ENCODE results near the gene PIP5K1B. TPM values are rescaled to one million over a fixed set of nuclear protein-coding genes. Genes with fewer than 3 reads are reported as not detected.

Gene PIP5K1B
- total and polyA plus RNA-seq, 2 of the 13 experiments (the other 11 are each of a cell fraction or from before 2014, with no cell fraction given) = 15.8 to 17.5 TPM

DNA sequence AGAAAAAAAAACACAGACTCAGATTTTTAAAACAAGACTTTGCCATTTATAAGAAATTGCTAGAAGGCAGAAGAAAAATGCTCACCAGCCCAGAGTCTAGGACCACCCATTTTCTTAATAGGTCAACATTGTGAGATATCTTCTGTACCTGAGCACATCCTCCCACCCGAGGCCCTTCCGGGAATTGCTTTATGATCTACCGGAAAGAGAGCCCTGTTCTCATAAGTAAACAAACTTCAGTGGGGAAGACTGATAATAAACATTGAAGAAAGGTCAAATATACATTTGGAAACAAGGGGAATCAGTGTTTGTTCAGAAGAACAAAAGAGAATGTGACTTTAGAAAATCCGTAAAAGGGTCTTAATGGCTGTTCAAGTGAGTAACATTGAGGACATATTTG lies 264.5 kb downstream of the PIP5K1B start (continued):
- TF ChIP-seq, protein P1, sequence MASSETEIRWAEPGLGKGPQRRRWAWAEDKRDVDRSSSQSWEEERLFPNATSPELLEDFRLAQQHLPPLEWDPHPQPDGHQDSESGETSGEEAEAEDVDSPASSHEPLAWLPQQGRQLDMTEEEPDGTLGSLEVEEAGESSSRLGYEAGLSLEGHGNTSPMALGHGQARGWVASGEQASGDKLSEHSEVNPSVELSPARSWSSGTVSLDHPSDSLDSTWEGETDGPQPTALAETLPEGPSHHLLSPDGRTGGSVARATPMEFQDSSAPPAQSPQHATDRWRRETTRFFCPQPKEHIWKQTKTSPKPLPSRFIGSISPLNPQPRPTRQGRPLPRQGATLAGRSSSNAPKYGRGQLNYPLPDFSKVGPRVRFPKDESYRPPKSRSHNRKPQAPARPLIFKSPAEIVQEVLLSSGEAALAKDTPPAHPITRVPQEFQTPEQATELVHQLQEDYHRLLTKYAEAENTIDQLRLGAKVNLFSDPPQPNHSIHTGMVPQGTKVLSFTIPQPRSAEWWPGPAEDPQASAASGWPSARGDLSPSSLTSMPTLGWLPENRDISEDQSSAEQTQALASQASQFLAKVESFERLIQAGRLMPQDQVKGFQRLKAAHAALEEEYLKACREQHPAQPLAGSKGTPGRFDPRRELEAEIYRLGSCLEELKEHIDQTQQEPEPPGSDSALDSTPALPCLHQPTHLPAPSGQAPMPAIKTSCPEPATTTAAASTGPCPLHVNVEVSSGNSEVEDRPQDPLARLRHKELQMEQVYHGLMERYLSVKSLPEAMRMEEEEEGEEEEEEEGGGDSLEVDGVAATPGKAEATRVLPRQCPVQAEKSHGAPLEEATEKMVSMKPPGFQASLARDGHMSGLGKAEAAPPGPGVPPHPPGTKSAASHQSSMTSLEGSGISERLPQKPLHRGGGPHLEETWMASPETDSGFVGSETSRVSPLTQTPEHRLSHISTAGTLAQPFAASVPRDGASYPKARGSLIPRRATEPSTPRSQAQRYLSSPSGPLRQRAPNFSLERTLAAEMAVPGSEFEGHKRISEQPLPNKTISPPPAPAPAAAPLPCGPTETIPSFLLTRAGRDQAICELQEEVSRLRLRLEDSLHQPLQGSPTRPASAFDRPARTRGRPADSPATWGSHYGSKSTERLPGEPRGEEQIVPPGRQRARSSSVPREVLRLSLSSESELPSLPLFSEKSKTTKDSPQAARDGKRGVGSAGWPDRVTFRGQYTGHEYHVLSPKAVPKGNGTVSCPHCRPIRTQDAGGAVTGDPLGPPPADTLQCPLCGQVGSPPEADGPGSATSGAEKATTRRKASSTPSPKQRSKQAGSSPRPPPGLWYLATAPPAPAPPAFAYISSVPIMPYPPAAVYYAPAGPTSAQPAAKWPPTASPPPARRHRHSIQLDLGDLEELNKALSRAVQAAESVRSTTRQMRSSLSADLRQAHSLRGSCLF (CRISPR knock-in tag; IDR thresholded peaks at IDR 0.05; ENCODE audit: borderline replicate concordance) = no peak
- TF ChIP-seq USF2 (IDR thresholded peaks at IDR 0.05; ENCODE audit: low read depth, low read length) = no peak
- no peak for TF ChIP-seq USF2 (CRISPR knock-in tag; IDR thresholded peaks at IDR 0.05; ENCODE audit: borderline replicate concordance)
- no peak for TF ChIP-seq CHD2 (IDR thresholded peaks at IDR 0.05; ENCODE audit: low read depth, low read length)
- TF ChIP-seq, protein P2, sequence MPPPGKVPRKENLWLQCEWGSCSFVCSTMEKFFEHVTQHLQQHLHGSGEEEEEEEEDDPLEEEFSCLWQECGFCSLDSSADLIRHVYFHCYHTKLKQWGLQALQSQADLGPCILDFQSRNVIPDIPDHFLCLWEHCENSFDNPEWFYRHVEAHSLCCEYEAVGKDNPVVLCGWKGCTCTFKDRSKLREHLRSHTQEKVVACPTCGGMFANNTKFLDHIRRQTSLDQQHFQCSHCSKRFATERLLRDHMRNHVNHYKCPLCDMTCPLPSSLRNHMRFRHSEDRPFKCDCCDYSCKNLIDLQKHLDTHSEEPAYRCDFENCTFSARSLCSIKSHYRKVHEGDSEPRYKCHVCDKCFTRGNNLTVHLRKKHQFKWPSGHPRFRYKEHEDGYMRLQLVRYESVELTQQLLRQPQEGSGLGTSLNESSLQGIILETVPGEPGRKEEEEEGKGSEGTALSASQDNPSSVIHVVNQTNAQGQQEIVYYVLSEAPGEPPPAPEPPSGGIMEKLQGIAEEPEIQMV (CRISPR knock-in tag; IDR thresholded peaks at IDR 0.05; ENCODE audit: low read depth) = no peak
- TF ChIP-seq ZXDC (CRISPR knock-in tag; IDR thresholded peaks at IDR 0.05) = no peak
- no peak for TF ChIP-seq JARID2 (CRISPR knock-in tag; IDR thresholded peaks at IDR 0.05; ENCODE audit: insufficient replicate concordance)
- no peak for TF ChIP-seq ZNF292 (CRISPR knock-in tag; IDR thresholded peaks at IDR 0.05; ENCODE audit: borderline replicate concordance, low read depth)
- peak; percentile 92 for TF ChIP-seq RARA (CRISPR knock-in tag; IDR thresholded peaks at IDR 0.05)
- TF ChIP-seq, protein P3, sequence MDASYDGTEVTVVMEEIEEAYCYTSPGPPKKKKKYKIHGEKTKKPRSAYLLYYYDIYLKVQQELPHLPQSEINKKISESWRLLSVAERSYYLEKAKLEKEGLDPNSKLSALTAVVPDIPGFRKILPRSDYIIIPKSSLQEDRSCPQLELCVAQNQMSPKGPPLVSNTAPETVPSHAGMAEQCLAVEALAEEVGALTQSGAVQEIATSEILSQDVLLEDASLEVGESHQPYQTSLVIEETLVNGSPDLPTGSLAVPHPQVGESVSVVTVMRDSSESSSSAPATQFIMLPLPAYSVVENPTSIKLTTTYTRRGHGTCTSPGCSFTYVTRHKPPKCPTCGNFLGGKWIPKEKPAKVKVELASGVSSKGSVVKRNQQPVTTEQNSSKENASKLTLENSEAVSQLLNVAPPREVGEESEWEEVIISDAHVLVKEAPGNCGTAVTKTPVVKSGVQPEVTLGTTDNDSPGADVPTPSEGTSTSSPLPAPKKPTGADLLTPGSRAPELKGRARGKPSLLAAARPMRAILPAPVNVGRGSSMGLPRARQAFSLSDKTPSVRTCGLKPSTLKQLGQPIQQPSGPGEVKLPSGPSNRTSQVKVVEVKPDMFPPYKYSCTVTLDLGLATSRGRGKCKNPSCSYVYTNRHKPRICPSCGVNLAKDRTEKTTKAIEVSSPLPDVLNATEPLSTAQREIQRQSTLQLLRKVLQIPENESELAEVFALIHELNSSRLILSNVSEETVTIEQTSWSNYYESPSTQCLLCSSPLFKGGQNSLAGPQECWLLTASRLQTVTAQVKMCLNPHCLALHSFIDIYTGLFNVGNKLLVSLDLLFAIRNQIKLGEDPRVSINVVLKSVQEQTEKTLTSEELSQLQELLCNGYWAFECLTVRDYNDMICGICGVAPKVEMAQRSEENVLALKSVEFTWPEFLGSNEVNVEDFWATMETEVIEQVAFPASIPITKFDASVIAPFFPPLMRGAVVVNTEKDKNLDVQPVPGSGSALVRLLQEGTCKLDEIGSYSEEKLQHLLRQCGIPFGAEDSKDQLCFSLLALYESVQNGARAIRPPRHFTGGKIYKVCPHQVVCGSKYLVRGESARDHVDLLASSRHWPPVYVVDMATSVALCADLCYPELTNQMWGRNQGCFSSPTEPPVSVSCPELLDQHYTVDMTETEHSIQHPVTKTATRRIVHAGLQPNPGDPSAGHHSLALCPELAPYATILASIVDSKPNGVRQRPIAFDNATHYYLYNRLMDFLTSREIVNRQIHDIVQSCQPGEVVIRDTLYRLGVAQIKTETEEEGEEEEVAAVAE (CRISPR knock-in tag; IDR thresholded peaks at IDR 0.05; ENCODE audit: borderline replicate concordance) = no peak
- no peak for TF ChIP-seq NFE2L2 (IDR thresholded peaks at IDR 0.05; ENCODE audit: low read length)
- TF ChIP-seq SRSF9 (IDR thresholded peaks at IDR 0.05; ENCODE audit: borderline replicate concordance, insufficient read depth, low read depth, low read length, poor library complexity, severe bottlenecking) = no peak
- TF ChIP-seq ZNF616 (CRISPR knock-in tag; IDR thresholded peaks at IDR 0.05; ENCODE audit: low read depth) = no peak
